H1 (cell line): ENCODE results near the gene CUTC. TPM values are rescaled to one million over a fixed set of nuclear protein-coding genes. Genes with fewer than 3 reads are reported as not detected.

Source experiments
- CTCF ChIA-PET: fragments of 300-600 bp; sonication (Branson Sonifier 250); formaldehyde crosslinking; loops from one replicate; lab custom pipeline; 2021; ENCODE audit not compliant: partially characterized antibody; lab: Charles Lee
- POLR2A ChIA-PET: fragments of 300-600 bp; sonication (Branson Sonifier 250); formaldehyde crosslinking; loops from one replicate; lab custom pipeline; 2021; ENCODE audit warnings: inconsistent platforms; ENCODE audit not compliant: partially characterized antibody; lab: Charles Lee
- DNase-seq, 2 experiments: peaks; one replicate each; pipeline versions ENCODE4 v3.0.0 to v3.0.0-alpha.2; 2010 to 2022; ENCODE audit warnings: low spot score in 2 of 2, low read depth in 1 of 2, mixed read lengths in 1 of 2
- FAIRE-seq: peaks from 2 replicates; lab custom pipeline; 2011; peaks lifted over from hg19 to GRCh38; lab: Jason Lieb, UNC
- H2AFZ ChIP-seq: 2 replicates; pipeline ENCODE4 v1.8.1; 2012; ENCODE audit warnings: low read length, inconsistent platforms
- H2AK5ac ChIP-seq: 2 replicates; pipeline ENCODE4 v1.6.1; 2013; ENCODE audit warnings: low read depth, low read length
- H2BK120ac ChIP-seq: replicated peaks from 2 replicates; pipeline ENCODE3; 2013; ENCODE audit warnings: low read depth, low read length, inconsistent platforms
- H2BK12ac ChIP-seq: 2 replicates; pipeline ENCODE4 v1.6.1; 2013; ENCODE audit warnings: low read depth, low read length
- H2BK15ac ChIP-seq: 2 replicates; pipeline ENCODE4 v1.6.1; 2013; ENCODE audit warnings: low read length
- H2BK20ac ChIP-seq: 2 replicates; pipeline ENCODE4 v1.6.1; 2013; ENCODE audit warnings: low read length
- H2BK5ac ChIP-seq: 2 replicates; pipeline ENCODE4 v1.6.1; 2013; ENCODE audit warnings: low read depth, low read length
- H3K14ac ChIP-seq: 2 replicates; pipeline ENCODE4 v1.6.1; 2013; ENCODE audit warnings: inconsistent platforms; ENCODE audit not compliant: insufficient read length
- H3K18ac ChIP-seq: 2 replicates; pipeline ENCODE4 v1.6.1; 2013; ENCODE audit warnings: low read length; ENCODE audit errors: extremely low read depth
- H3K23ac ChIP-seq: 2 replicates; pipeline ENCODE4 v1.6.1; 2013; ENCODE audit warnings: inconsistent platforms; ENCODE audit not compliant: insufficient read length
- H3K23me2 ChIP-seq: 2 replicates; pipeline ENCODE4 v1.6.1; 2013; ENCODE audit warnings: low read depth, low read length
- H3K27ac ChIP-seq: 2 replicates; pipeline ENCODE4 v1.6.1; 2011; ENCODE audit warnings: low read depth, low read length, inconsistent platforms
- H3K27me3 ChIP-seq, 4 experiments: replicated peaks in 1 of 4; 1 replicate in 1 of 4; 2 replicates in 3 of 4; pipeline versions ENCODE4 v1.6.1 to v1.8.1; 2011 to 2013; ENCODE audit warnings: low read length in 3 of 4, mild to moderate bottlenecking in 3 of 4, inconsistent platforms in 2 of 4, mixed read lengths in 2 of 4, moderate library complexity in 1 of 4; ENCODE audit not compliant: control insufficient read depth in 3 of 4, insufficient read depth in 3 of 4; ENCODE audit errors: extremely low read depth in 1 of 4
- H3K36me3 ChIP-seq, 4 experiments: 2 replicates each; pipeline versions ENCODE4 v1.6.1 to v1.8.1; 2011 to 2013; ENCODE audit warnings: mild to moderate bottlenecking in 4 of 4, low read length in 3 of 4, moderate library complexity in 2 of 4, control low read depth in 1 of 4, inconsistent platforms in 1 of 4; ENCODE audit not compliant: insufficient read depth in 4 of 4, control insufficient read depth in 2 of 4
- H3K4ac ChIP-seq: replicated peaks from 2 replicates; pipeline ENCODE3; 2013; ENCODE audit warnings: low read length, low read depth, mixed read lengths, inconsistent platforms; ENCODE audit not compliant: insufficient read length
- H3K4me1 ChIP-seq, 4 experiments: replicated peaks in 1 of 4; 1 replicate in 1 of 4; 2 replicates in 3 of 4; pipeline versions ENCODE4 v1.6.1 to v1.8.1; 2011 to 2013; ENCODE audit warnings: low read length in 3 of 4, inconsistent platforms in 2 of 4, mixed read lengths in 1 of 4; ENCODE audit not compliant: insufficient read depth in 4 of 4, control insufficient read depth in 3 of 4
- H3K4me2 ChIP-seq, 2 experiments: 2 replicates each; pipeline versions ENCODE4 v1.6.1 to v1.8.1; 2011 to 2013; ENCODE audit warnings: low read depth in 2 of 2, low read length in 2 of 2, control low read depth in 1 of 2, inconsistent platforms in 1 of 2, mild to moderate bottlenecking in 1 of 2; ENCODE audit not compliant: insufficient read depth in 1 of 2
- H3K4me3 ChIP-seq, 4 experiments: fragments of 200-600, 300-600 bp in 1 of 4; sonication (generic), shearing (Covaris generic), sonication (Bioruptor Twin) in 1 of 4; 2 replicates each; pipeline versions ENCODE4 v1.5.1 to v1.8.1; 2011 to 2016; ENCODE audit warnings: low read length in 4 of 4, low read depth in 3 of 4, control low read depth in 2 of 4, inconsistent platforms in 2 of 4, mild to moderate bottlenecking in 2 of 4, mixed read lengths in 1 of 4, moderate library complexity in 1 of 4; ENCODE audit not compliant: insufficient read depth in 2 of 4; ENCODE audit errors: extremely low read depth in 1 of 4
- H3K56ac ChIP-seq: replicated peaks from 2 replicates; pipeline ENCODE3; 2013; ENCODE audit warnings: low read depth, mild to moderate bottlenecking, mixed read lengths, low read length, inconsistent platforms; ENCODE audit not compliant: insufficient read length
- H3K79me1 ChIP-seq: 2 replicates; pipeline ENCODE4 v1.6.1; 2013; ENCODE audit warnings: low read depth, low read length, control low read depth
- H3K79me2 ChIP-seq, 2 experiments: 2 replicates each; pipeline versions ENCODE4 v1.6.1 to v1.8.1; 2012 to 2013; ENCODE audit warnings: low read length in 2 of 2, mild to moderate bottlenecking in 2 of 2, inconsistent platforms in 1 of 2; ENCODE audit not compliant: insufficient read depth in 2 of 2, control insufficient read depth in 1 of 2
- H3K9ac ChIP-seq, 4 experiments: replicated peaks in 1 of 4; 1 replicate in 1 of 4; 2 replicates in 3 of 4; pipeline versions ENCODE4 v1.6.1 to v1.8.1; 2011 to 2013; ENCODE audit warnings: low read depth in 3 of 4, low read length in 3 of 4, control low read depth in 2 of 4, mild to moderate bottlenecking in 2 of 4, moderate library complexity in 2 of 4, inconsistent platforms in 1 of 4; ENCODE audit errors: extremely low read depth in 1 of 4
- H3K9me3 ChIP-seq, 2 experiments: 2 replicates each; pipeline versions ENCODE4 v1.6.1 to v1.8.1; 2012 to 2013; ENCODE audit warnings: mild to moderate bottlenecking in 2 of 2, moderate library complexity in 2 of 2, control low read depth in 1 of 2, inconsistent platforms in 1 of 2, low read depth in 1 of 2, low read length in 1 of 2, mixed read lengths in 1 of 2; ENCODE audit not compliant: insufficient read depth in 2 of 2
- H4K20me1 ChIP-seq, 2 experiments: replicated peaks in 1 of 2; 2 replicates each; pipeline versions ENCODE3 to v1.8.1; 2011 to 2013; ENCODE audit warnings: inconsistent platforms in 2 of 2, low read length in 2 of 2, mild to moderate bottlenecking in 1 of 2; ENCODE audit not compliant: insufficient read depth in 2 of 2, control insufficient read depth in 1 of 2
- H4K5ac ChIP-seq: 2 replicates; pipeline ENCODE4 v1.6.1; 2013; ENCODE audit warnings: low read length, low read depth, mixed read lengths, inconsistent platforms; ENCODE audit not compliant: insufficient read length
- H4K8ac ChIP-seq: 2 replicates; pipeline ENCODE4 v1.8.0; 2013; ENCODE audit warnings: mild to moderate bottlenecking, moderate library complexity, low read length, inconsistent platforms; ENCODE audit not compliant: insufficient read depth; ENCODE audit errors: extremely low read depth
- H4K91ac ChIP-seq: replicated peaks from 2 replicates; pipeline ENCODE3; 2013; ENCODE audit warnings: low read length, mixed read lengths, inconsistent platforms; ENCODE audit not compliant: insufficient read length
- CHD2 ChIP-seq: IDR thresholded peaks from 2 replicates; pipeline ENCODE4 v1.6.1; 2012; ENCODE audit warnings: low read length, improper control_type of control experiment
- CREB1 ChIP-seq: IDR thresholded peaks from 2 replicates; pipeline ENCODE4 v1.6.1; 2012; ENCODE audit warnings: inconsistent platforms
- GTF2F1 ChIP-seq: IDR thresholded peaks from 2 replicates; pipeline ENCODE4 v1.6.1; 2012; ENCODE audit warnings: low read depth, low read length, improper control_type of control experiment, borderline replicate concordance
- JUN ChIP-seq: IDR thresholded peaks from 2 replicates; pipeline ENCODE4 v1.6.1; 2011; ENCODE audit warnings: low read depth, mild to moderate bottlenecking, improper control_type of control experiment, low read length
- NANOG ChIP-seq: IDR thresholded peaks from 2 replicates; pipeline ENCODE4 v1.6.1; 2011; ENCODE audit warnings: low read length, low read depth, mild to moderate bottlenecking, inconsistent platforms; ENCODE audit not compliant: insufficient read depth, poor library complexity, severe bottlenecking
- POLR2AphosphoS5 ChIP-seq: IDR thresholded peaks from 2 replicates; pipeline ENCODE4 v1.6.1; 2011; ENCODE audit warnings: low read depth, low read length
- RBBP5 ChIP-seq: IDR thresholded peaks from 2 replicates; pipeline ENCODE4 v1.7.1; 2012; ENCODE audit warnings: low read depth, mild to moderate bottlenecking, inconsistent platforms, low read length, moderate library complexity, borderline replicate concordance
- SRF ChIP-seq: IDR thresholded peaks from 2 replicates; pipeline ENCODE4 v1.6.1; 2011; ENCODE audit warnings: mild to moderate bottlenecking, low read depth, low read length, moderate library complexity
- SUZ12 ChIP-seq: fragments of 200-600 bp; sonication (generic); IDR thresholded peaks from 2 replicates; pipeline ENCODE4 v1.6.1; 2012; ENCODE audit warnings: mild to moderate bottlenecking, inconsistent platforms, low read length, moderate library complexity, mixed read lengths
- TBP ChIP-seq: IDR thresholded peaks from 2 replicates; pipeline ENCODE4 v1.6.1; 2011; ENCODE audit warnings: low read depth, low read length, improper control_type of control experiment
- WGBS, 2 experiments: shearing (Covaris generic) in 1 of 2; methylation state at CpG; one replicate each; pipeline versions ENCODE4 v1.1.6 to v1.1.7; 2013 to 2015; ENCODE audit warnings: low lambda C conversion rate in 2 of 2, mixed read lengths in 2 of 2, inconsistent platforms in 1 of 2, low coverage in 1 of 2, missing lambda C conversion rate in 1 of 2; ENCODE audit not compliant: insufficient replicate concordance in 2 of 2, insufficient coverage in 1 of 2, insufficient read length in 1 of 2; ENCODE audit errors: extremely low coverage in 1 of 2, missing lambda C conversion rate in 1 of 2; 5-methylcytosine and 5-hydroxymethylcytosine counted together
- polyA plus RNA-seq, 7 experiments: library from polyadenylated mRNA; depleted of rRNA in 3 of 7; stranded (reverse) in 5 of 7; unstranded in 2 of 7; fragments of >200 nt in 5 of 7; fragments of 200-250 nt in 2 of 7; gene quantifications; 1 replicate in 5 of 7; 2 replicates in 1 of 7; 4 replicates in 1 of 7; pipeline versions ENCODE4 v1.2.1 to v1.2.3, GENCODE V29; 2011 to 2013; ENCODE audit warnings: missing spikeins in 2 of 7, mixed read lengths in 2 of 7
- total RNA-seq: library from RNA; stranded (reverse); fragmentation: NEBNext Ultra II Directional; extraction: Animal tissue kit (Norgen Biotek cat#: 25700); gene quantifications from 2 replicates; pipeline ENCODE4 v1.2.1, GENCODE V29; 2021
- TF ChIP-seq, protein P1 (sequence below), 3 experiments: IDR thresholded peaks; 1 replicate in 2 of 3; 2 replicates in 1 of 3; pipeline versions ENCODE4 v1.5.1 to v1.6.1; 2011; ENCODE audit warnings: low read length in 3 of 3, mild to moderate bottlenecking in 3 of 3, inconsistent platforms in 2 of 3, low read depth in 1 of 3, moderate library complexity in 1 of 3; ENCODE audit not compliant: insufficient read depth in 1 of 3; ENCODE audit errors: control extremely low read depth in 1 of 3

The CUTC gene
- total and polyA plus RNA-seq, 2 of the 8 experiments (the other 6 are each of a cell fraction or from before 2014, with no cell fraction given), result 25.3 to 25.6 TPM

DNA sequence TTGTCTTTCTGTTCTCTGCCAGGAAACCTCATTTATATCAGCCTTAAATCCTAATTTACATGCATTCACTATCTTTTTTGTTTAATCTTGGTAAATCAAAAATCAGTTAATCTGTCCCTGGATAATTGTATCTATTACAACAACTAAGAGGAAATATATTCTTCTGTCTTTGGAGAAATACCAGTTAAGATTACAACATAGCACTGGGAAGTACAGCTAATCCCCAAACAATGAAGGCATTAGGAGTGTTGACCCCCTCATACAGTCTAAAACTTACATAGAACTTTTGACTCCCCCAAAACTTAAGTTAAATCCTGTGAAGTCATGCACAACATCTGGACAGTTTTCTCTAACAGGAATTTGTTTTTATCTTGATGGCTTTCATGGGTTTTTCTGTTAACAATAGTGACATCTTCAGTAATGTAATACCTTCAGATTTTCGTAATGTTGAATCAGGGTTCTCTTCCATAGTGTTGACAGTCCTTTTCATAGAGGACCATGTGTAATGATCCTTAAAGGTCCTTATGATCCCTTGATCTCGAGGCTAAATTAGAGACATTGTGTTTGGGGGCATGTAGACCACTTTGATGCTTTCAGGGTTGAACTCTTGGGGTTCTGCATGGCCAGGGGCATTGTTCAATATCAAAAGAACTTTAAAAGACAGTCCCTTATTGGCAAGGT, 26.3 kb downstream of the CUTC start:
- no peak overlapping the region for H4K8ac ChIP-seq
- H3K79me1 ChIP-seq, result no peaks in the 10 kb centered on the region
- no peak overlapping the region for H2BK12ac ChIP-seq
- no peak overlapping the region for H2AK5ac ChIP-seq
- H3K36me3 ChIP-seq, result peaks cover 2 to 40% (median 12%) of the 10 kb centered on the region in 4 experiments; a peak in 5 of 8 replicates
- H4K5ac ChIP-seq, result no peak overlapping the region
- H3K27ac ChIP-seq, result no peak overlapping the region
- ChIA-PET CTCF (interaction anchor here (0.8 kb wide), 1 partner anchor 26 kb away, joined by 3 read pairs; no protein-coding TSS in a partner anchor), POLR2A (interaction anchor here (0.5 kb wide), 1 partner anchor 25 kb away, joined by 3 read pairs; no protein-coding TSS in a partner anchor)
- no peak overlapping the region for H2BK20ac ChIP-seq
- no peak overlapping the region for H3K4ac ChIP-seq
- no peaks in the 10 kb centered on the region for H3K79me2 ChIP-seq
- no peaks in the 10 kb centered on the region for H4K20me1 ChIP-seq
- no peak for FAIRE-seq
- no peaks in the 10 kb centered on the region for H3K23me2 ChIP-seq
- no peak overlapping the region for H2BK15ac ChIP-seq
- no peak overlapping the region for H2BK5ac ChIP-seq
- H2AFZ ChIP-seq, result no peak overlapping the region
- H3K4me2 ChIP-seq, result no peak overlapping the region
- H3K23ac ChIP-seq, result no peak overlapping the region
- no peak overlapping the region; a peak in 1 of 7 replicates for H3K9ac ChIP-seq
- no peak overlapping the region for H3K4me3 ChIP-seq
- H3K4me1 ChIP-seq, result no peaks in the 10 kb centered on the region
- no peak overlapping the region for H3K56ac ChIP-seq
- no peaks in the 10 kb centered on the region for H3K9me3 ChIP-seq
- no peak overlapping the region for H2BK120ac ChIP-seq
- H3K14ac ChIP-seq, result no peak overlapping the region
- no peak overlapping the region for H3K18ac ChIP-seq
- no peak overlapping the region for H4K91ac ChIP-seq
- H3K27me3 ChIP-seq, result no peaks in the 10 kb centered on the region
- no peak for DNase-seq
- 90% methylated on average over 2 of the region's 2 CpGs; no CpG with 5 or more reads in 1 of the 2 experiments for WGBS, 2 experiments
- TF ChIP-seq CHD2 (no peak), GTF2F1 (no peak), POLR2AphosphoS5 (no peak), TBP (no peak), RBBP5 (no peak), SUZ12 (no peak), CREB1 (no peak), SRF (no peak), JUN (no peak), NANOG (no peak)
- TF ChIP-seq, protein P1, sequence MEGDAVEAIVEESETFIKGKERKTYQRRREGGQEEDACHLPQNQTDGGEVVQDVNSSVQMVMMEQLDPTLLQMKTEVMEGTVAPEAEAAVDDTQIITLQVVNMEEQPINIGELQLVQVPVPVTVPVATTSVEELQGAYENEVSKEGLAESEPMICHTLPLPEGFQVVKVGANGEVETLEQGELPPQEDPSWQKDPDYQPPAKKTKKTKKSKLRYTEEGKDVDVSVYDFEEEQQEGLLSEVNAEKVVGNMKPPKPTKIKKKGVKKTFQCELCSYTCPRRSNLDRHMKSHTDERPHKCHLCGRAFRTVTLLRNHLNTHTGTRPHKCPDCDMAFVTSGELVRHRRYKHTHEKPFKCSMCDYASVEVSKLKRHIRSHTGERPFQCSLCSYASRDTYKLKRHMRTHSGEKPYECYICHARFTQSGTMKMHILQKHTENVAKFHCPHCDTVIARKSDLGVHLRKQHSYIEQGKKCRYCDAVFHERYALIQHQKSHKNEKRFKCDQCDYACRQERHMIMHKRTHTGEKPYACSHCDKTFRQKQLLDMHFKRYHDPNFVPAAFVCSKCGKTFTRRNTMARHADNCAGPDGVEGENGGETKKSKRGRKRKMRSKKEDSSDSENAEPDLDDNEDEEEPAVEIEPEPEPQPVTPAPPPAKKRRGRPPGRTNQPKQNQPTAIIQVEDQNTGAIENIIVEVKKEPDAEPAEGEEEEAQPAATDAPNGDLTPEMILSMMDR (IDR thresholded peaks at IDR 0.05; ENCODE audit: control extremely low read depth in 1 of 3, insufficient read depth in 1 of 3, low read depth in 1 of 3, low read length in 3 of 3), result no peak
